Activated CD4-positive, alpha-beta memory T cell treated with anti-CD3 and anti-CD28 coated beads for 36 hours (primary cell): ENCODE measurements around the gene CDK11B. TPM values are rescaled to one million over a fixed set of nuclear protein-coding genes. Genes with fewer than 3 reads are reported as not detected.

Experiments
- CTCF ChIA-PET: fragments of 350-600 bp; sonication (Branson Sonifier 250); formaldehyde crosslinking; loops from one replicate; lab custom pipeline; 2021; ENCODE audit warnings: antibody characterized with exemption, inconsistent platforms; lab: Charles Lee
- POLR2A ChIA-PET: fragments of 350-600 bp; sonication (Branson Sonifier 250); formaldehyde crosslinking; loops from one replicate; lab custom pipeline; 2021; ENCODE audit warnings: antibody characterized with exemption; lab: Charles Lee
- DNase-seq: peaks from one replicate; pipeline ENCODE4 v3.0.0-alpha.2; 2020
- H3K27ac Mint-ChIP-seq: one replicate; pipeline ENCODE4 v1.8.0; 2021; ENCODE audit warnings: mixed read lengths
- H3K27me3 Mint-ChIP-seq: one replicate; pipeline ENCODE4 v1.8.0; 2021; ENCODE audit warnings: mixed read lengths
- H3K36me3 Mint-ChIP-seq: one replicate; pipeline ENCODE4 v1.8.0; 2021; ENCODE audit warnings: mixed read lengths
- H3K4me1 Mint-ChIP-seq: one replicate; pipeline ENCODE4 v1.8.0; 2021; ENCODE audit warnings: low read depth, mixed read lengths
- H3K4me3 Mint-ChIP-seq: one replicate; pipeline ENCODE4 v1.8.0; 2021; ENCODE audit warnings: mild to moderate bottlenecking, mixed read lengths
- H3K9me3 Mint-ChIP-seq: one replicate; pipeline ENCODE4 v1.8.0; 2021; ENCODE audit warnings: mixed read lengths
- intact Hi-C: fragments of 100-400 bp; cut with micrococcal nuclease; formaldehyde crosslinking; loops from one replicate; pipeline ENCODE4 v1.15.1; 2023
- total RNA-seq, 2 experiments: library from RNA; stranded (reverse); gene quantifications; one replicate each; pipeline ENCODE4 v1.2.3, GENCODE V29; 2021

The CDK11B gene
- total RNA-seq, 2 experiments from 2014 or later: 32.4 to 36.9 TPM

DNA sequence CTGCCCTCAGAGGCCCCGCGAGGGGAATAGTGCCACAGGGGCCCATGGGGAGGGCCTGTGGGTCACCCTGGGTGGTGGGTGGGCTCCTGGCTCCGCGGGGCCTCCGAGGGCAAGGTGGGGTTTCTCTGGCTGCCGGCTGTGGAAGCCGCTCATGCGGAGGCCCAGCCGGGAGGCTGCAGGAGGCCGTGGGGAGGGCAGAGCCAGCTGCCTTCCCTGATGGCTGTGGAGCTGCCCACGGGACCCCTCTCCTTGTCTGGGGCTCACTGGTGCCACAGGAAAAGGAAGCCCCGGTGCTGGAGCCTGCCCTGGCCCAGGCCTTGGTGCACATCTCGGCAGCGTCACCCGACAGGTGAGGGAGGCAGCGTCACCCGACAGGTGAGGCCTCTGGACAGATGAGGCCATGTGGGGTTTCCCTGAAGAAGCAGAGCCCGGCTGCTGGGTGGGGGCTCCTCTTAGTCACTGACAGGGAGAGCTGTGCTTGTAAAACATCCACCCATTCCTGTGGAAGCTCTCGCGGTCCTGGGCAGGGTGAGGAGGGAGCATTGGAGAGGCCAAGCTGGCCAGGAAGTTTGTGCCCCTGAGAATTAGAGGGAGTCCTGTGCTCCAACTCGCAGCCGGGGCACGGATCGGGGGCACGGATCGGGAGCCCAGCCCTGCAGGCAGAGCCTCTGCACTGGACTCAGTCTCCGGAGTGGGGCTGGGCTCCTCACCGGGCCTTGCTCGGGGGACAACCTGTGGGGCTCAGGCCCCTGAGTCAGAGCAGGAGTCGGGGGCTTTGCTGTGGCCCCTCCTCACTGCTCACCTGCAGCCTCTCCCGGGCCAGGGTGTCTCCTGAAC lies 37.4 kb downstream of the CDK11B start:
- H3K27ac Mint-ChIP-seq: no peak overlapping the region
- DNase-seq: no peak
- intact Hi-C loops: no loop called here
- H3K4me1 Mint-ChIP-seq: peaks cover 6% of the 10 kb centered on the region
- H3K9me3 Mint-ChIP-seq: no peaks in the 10 kb centered on the region
- no peaks in the 10 kb centered on the region for H3K36me3 Mint-ChIP-seq
- ChIA-PET CTCF (no interaction called here), POLR2A (no interaction called here)
- H3K4me3 Mint-ChIP-seq: no peak overlapping the region
- H3K27me3 Mint-ChIP-seq: no peaks in the 10 kb centered on the region

GRCh38 chr1:1620433-1621139 lies 38.2 kb downstream of the CDK11B start:
- Mint-ChIP-seq H3K4me1 (peaks cover 6% of the 10 kb centered on the region), H3K4me3 (no peak overlapping the region), H3K27me3 (no peaks in the 10 kb centered on the region), H3K27ac (no peak overlapping the region), H3K9me3 (no peaks in the 10 kb centered on the region), H3K36me3 (no peaks in the 10 kb centered on the region)
- ChIA-PET CTCF (no interaction called here), POLR2A (interaction anchor here (0.8 kb wide), 1 partner anchor 10 kb away, joined by 3 read pairs; no protein-coding TSS in a partner anchor)
- no peak for DNase-seq
- intact Hi-C loops: no loop called here

DNA sequence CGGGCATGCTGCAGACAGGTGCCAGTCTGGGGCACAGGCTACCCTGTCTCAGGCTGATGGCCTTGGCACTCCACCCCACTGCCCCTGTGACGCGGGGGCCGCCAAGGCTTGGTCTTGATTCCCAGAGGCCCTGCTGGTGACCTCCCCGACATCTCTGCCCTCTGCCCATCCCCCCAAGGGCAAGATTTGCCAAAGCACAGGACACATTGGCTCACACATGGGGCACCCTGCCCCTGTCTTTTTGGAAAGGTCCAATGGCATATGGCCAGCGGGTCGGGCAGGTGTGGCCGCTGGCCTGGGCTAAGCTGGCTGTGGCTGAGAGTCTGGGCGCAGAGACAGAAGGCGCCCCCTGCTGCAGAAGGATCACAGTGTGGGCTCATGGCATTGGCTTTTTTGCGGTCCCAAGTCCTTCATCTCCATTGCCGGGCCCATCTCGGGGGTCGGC lies 38.9 kb downstream of the CDK11B start:
- ChIA-PET CTCF (interaction anchor here (0.6 to 1.2 kb wide), 2 partner anchors 33 to 248 kb away, joined by 3 read pairs; no protein-coding TSS in a partner anchor), POLR2A (interaction anchor here (0.8 kb wide), 1 partner anchor 11 kb away, joined by 3 read pairs; no protein-coding TSS in a partner anchor)
- H3K27me3 Mint-ChIP-seq: no peaks in the 10 kb centered on the region
- peaks cover 6% of the 10 kb centered on the region for H3K4me1 Mint-ChIP-seq
- DNase-seq: no peak
- H3K36me3 Mint-ChIP-seq: no peaks in the 10 kb centered on the region
- intact Hi-C loops: no loop called here
- H3K9me3 Mint-ChIP-seq: no peaks in the 10 kb centered on the region
- no peak overlapping the region for H3K4me3 Mint-ChIP-seq
- no peak overlapping the region for H3K27ac Mint-ChIP-seq

GRCh38 chr1:1618396-1619068 lies 40.3 kb downstream of the CDK11B start:
- no peak for DNase-seq
- Mint-ChIP-seq H3K27ac (no peak overlapping the region), H3K9me3 (no peaks in the 10 kb centered on the region), H3K4me3 (no peak overlapping the region), H3K4me1 (peaks cover 18% of the 10 kb centered on the region), H3K27me3 (no peaks in the 10 kb centered on the region), H3K36me3 (peaks cover 6% of the 10 kb centered on the region)
- CTCF ChIA-PET: no interaction called here
- intact Hi-C loops: no loop called here
- POLR2A ChIA-PET: interaction anchor here (0.6 kb wide), 1 partner anchor 10 kb away, joined by 3 read pairs; no protein-coding TSS in a partner anchor

GRCh38 chr1:1617925-1618324 lies 40.9 kb downstream of the CDK11B start:
- POLR2A ChIA-PET: interaction anchor here (0.6 kb wide), 1 partner anchor 11 kb away, joined by 3 read pairs; no protein-coding TSS in a partner anchor
- no peak for DNase-seq
- intact Hi-C loops: no loop called here

GRCh38 chr1:1617516-1617915 lies 41.3 kb downstream of the CDK11B start:
- ChIA-PET CTCF (no interaction called here), POLR2A (no interaction called here)
- Mint-ChIP-seq H3K4me1 (peaks cover 18% of the 10 kb centered on the region), H3K36me3 (peaks cover 6% of the 10 kb centered on the region), H3K27me3 (no peaks in the 10 kb centered on the region), H3K4me3 (peak overlapping the region; percentile 69), H3K27ac (no peak overlapping the region), H3K9me3 (no peaks in the 10 kb centered on the region)
- DNase-seq: no peak
- intact Hi-C loops: no loop called here

More at GRCh38 chr1:1617925-1618324, 40.9 kb downstream of the CDK11B start:
- no peaks in the 10 kb centered on the region for H3K27me3 Mint-ChIP-seq
- CTCF ChIA-PET: no interaction called here
- peaks cover 6% of the 10 kb centered on the region for H3K36me3 Mint-ChIP-seq
- H3K27ac Mint-ChIP-seq: no peak overlapping the region
- peaks cover 18% of the 10 kb centered on the region for H3K4me1 Mint-ChIP-seq
- no peak overlapping the region for H3K4me3 Mint-ChIP-seq
- no peaks in the 10 kb centered on the region for H3K9me3 Mint-ChIP-seq

- no peaks in the 10 kb centered on the region for H3K9me3 Mint-ChIP-seq
- ChIA-PET CTCF (no interaction called here), POLR2A (no interaction called here)
- intact Hi-C loops: no loop called here
- H3K27me3 Mint-ChIP-seq: no peaks in the 10 kb centered on the region
- no peak overlapping the region for H3K27ac Mint-ChIP-seq
- H3K4me3 Mint-ChIP-seq: peak overlapping the region; percentile 69
- no peak for DNase-seq
- H3K36me3 Mint-ChIP-seq: peaks cover 6% of the 10 kb centered on the region
- peaks cover 18% of the 10 kb centered on the region for H3K4me1 Mint-ChIP-seq
Measured at GRCh38 chr1:1616838-1617237, 42.0 kb downstream of the CDK11B start.

- DNase-seq: peak; percentile 44
- peak overlapping the region; percentile 65 for H3K27ac Mint-ChIP-seq
- intact Hi-C loops: no loop called here
- peak overlapping the region; percentile 69 for H3K4me3 Mint-ChIP-seq
- peaks cover 6% of the 10 kb centered on the region for H3K36me3 Mint-ChIP-seq
- ChIA-PET POLR2A (interaction anchor here (1.0 to 1.3 kb wide), 4 partner anchors 13 to 208 kb away, joined by 3 read pairs; no protein-coding TSS in a partner anchor), CTCF (interaction anchor here (0.6 to 0.9 kb wide), 2 partner anchors 13 to 214 kb away, joined by 4 to 5 read pairs; no protein-coding TSS in a partner anchor)
- H3K27me3 Mint-ChIP-seq: no peaks in the 10 kb centered on the region
- no peaks in the 10 kb centered on the region for H3K9me3 Mint-ChIP-seq
- peaks cover 18% of the 10 kb centered on the region for H3K4me1 Mint-ChIP-seq
Measured at GRCh38 chr1:1616045-1616790, 42.6 kb downstream of the CDK11B start.

DNA sequence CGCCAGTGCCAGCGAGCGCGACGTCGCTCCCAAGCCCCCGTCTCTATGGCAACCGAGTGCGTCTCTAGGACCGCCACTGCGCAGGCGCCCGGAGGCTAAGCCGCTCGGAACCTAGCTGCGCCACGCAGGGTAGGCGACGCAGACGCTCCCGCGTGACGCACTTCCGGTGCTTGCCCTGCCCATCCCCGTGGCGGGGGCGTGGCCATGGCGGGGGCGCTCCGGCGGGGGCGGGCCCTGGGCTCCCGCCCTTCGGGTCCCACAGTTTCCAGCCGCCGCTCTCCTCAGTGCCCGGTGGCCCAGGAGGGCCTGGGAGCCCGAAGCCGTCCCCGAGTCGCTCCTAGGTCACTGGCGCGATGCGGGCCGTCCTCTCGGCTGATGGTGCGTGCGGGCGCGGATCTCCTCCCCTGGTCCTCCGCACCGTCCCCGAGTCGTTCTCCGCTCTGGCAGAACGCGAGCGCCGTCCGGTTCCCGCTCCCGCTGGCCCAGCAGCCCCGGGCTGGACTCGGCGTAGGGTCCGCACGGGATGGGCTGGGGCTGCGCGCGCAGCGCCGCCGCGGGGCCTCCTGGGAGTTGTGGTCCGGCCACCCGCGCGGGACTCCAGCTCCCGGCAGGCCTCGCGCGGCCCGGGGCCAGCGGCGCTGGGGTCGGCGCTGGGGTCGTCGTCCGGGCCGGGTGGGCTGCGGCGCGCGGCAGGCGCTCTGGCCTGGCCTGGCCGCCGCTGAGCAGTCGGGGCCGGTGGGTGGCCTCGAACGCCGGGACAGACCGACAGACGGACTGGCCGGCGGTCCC lies 43.4 kb downstream of the CDK11B start, which contains the start of gene MIB2:
Gene MIB2 (plus strand): TSS at position 245 of the 789 bp plus-strand sequence. CDS start 7,953 bp downstream, outside the sequence.
- ChIA-PET CTCF (interaction anchor here (0.6 to 1.1 kb wide), 3 partner anchors 14 to 290 kb away, joined by 3 to 5 read pairs (median 4); no protein-coding TSS in a partner anchor), POLR2A (interaction anchor here (1.0 to 1.3 kb wide), 5 partner anchors 14 to 208 kb away, joined by 3 read pairs; no protein-coding TSS in a partner anchor)
- H3K4me3 Mint-ChIP-seq: peak within 1 kb of the TSS; percentile 90
- DNase-seq: peak; percentile 97
- peaks cover 18% of the 10 kb centered on the region for H3K4me1 Mint-ChIP-seq
- peak within 1 kb of the TSS; percentile 90 for H3K27ac Mint-ChIP-seq
- intact Hi-C loops: loop anchor here (1.0 to 2.0 kb wide), 4 partner anchors 15 to 240 kb away; partner anchors contain the start of genes AURKAIP1, CDK11B and SSU72
- no peaks in the 10 kb centered on the region for H3K27me3 Mint-ChIP-seq
- no peaks in the 10 kb centered on the region for H3K9me3 Mint-ChIP-seq
- peaks cover 6% of the 10 kb centered on the region for H3K36me3 Mint-ChIP-seq

GRCh38 chr1:1614954-1615255 lies 43.9 kb downstream of the CDK11B start:
- H3K9me3 Mint-ChIP-seq: no peaks in the 10 kb centered on the region
- peak overlapping the region; percentile 90 for H3K4me3 Mint-ChIP-seq
- POLR2A ChIA-PET: interaction anchor here (0.8 to 1.2 kb wide), 3 partner anchors 16 to 104 kb away, joined by 3 read pairs; no protein-coding TSS in a partner anchor
- no peaks in the 10 kb centered on the region for H3K27me3 Mint-ChIP-seq
- DNase-seq: no peak
- peak overlapping the region; percentile 90 for H3K27ac Mint-ChIP-seq
- H3K4me1 Mint-ChIP-seq: peaks cover 22% of the 10 kb centered on the region
- H3K36me3 Mint-ChIP-seq: peaks cover 6% of the 10 kb centered on the region
- CTCF ChIA-PET: interaction anchor here (0.6 to 1.5 kb wide), 6 partner anchors 14 to 291 kb away, joined by 3 to 13 read pairs (median 4); partner anchors contain the start of gene CCNL2
- intact Hi-C loops: loop anchor here (1.0 to 2.0 kb wide), 4 partner anchors 16 to 240 kb away; partner anchors contain the start of genes AURKAIP1, CDK11B and SSU72
